Mucosa of stomach (tissue), 1 donor: ENCODE data around the gene MED23.

Experiments
- H3K27me3 ChIP-seq: one replicate; pipeline ENCODE4 v1.7.0; 2013; ENCODE audit warnings: mild to moderate bottlenecking, low read length; ENCODE audit not compliant: control insufficient read depth, insufficient read depth
- H3K36me3 ChIP-seq: one replicate; pipeline ENCODE4 v1.7.0; 2013; ENCODE audit warnings: low read length; ENCODE audit not compliant: control insufficient read depth, insufficient read depth
- H3K4me1 ChIP-seq: one replicate; pipeline ENCODE4 v1.7.0; 2013; ENCODE audit warnings: mild to moderate bottlenecking, low read length; ENCODE audit not compliant: control insufficient read depth, insufficient read depth
- H3K4me3 ChIP-seq: one replicate; pipeline ENCODE4 v1.7.0; 2013; ENCODE audit warnings: low read length
- H3K9ac ChIP-seq: one replicate; pipeline ENCODE4 v1.7.0; 2013; ENCODE audit warnings: mild to moderate bottlenecking, low read length, moderate library complexity
- H3K9me3 ChIP-seq: one replicate; pipeline ENCODE4 v1.7.0; 2013; ENCODE audit warnings: mild to moderate bottlenecking, low read length, moderate library complexity; ENCODE audit not compliant: control insufficient read depth
- donor health status: Pancreatic carcinoma.

MED23 gene

DNA sequence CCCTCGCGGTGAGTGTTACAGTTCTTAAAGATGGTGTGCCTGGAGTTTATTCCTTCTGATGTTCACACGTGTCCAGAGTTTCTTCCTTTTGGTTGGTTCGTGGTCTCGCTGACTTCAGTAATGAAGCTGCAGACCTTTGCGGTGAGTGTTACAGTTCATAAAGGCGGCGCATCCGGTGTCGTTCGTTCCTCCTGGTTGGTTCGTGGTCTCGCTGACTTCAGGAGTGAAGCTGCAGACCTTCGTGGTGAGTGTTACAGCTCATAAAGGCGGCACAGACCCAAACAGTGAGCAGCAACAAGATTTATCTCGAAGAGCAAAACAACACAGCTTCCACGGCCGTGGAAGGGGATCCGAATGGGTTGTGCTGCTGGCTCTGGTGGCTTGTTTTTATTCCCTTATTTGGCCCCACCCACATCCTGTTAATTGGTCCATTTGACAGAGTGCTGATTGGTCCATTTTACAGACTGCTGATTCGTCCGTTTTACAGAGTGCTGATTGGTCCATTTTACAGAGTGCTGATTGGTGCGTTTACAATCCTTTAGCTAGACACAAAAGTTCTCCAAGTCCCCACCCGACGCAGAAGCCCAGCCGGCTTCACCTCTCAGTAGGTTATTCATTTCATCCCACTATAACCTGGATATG, 103.2 kb downstream of the MED23 start:
- Histone ChIP-seq H3K27me3 (no peaks in the 10 kb centered on the region), H3K9ac (no peak overlapping the region), H3K4me3 (no peak overlapping the region), H3K4me1 (no peaks in the 10 kb centered on the region), H3K36me3 (no peaks in the 10 kb centered on the region), H3K9me3 (no peaks in the 10 kb centered on the region)

DNA sequence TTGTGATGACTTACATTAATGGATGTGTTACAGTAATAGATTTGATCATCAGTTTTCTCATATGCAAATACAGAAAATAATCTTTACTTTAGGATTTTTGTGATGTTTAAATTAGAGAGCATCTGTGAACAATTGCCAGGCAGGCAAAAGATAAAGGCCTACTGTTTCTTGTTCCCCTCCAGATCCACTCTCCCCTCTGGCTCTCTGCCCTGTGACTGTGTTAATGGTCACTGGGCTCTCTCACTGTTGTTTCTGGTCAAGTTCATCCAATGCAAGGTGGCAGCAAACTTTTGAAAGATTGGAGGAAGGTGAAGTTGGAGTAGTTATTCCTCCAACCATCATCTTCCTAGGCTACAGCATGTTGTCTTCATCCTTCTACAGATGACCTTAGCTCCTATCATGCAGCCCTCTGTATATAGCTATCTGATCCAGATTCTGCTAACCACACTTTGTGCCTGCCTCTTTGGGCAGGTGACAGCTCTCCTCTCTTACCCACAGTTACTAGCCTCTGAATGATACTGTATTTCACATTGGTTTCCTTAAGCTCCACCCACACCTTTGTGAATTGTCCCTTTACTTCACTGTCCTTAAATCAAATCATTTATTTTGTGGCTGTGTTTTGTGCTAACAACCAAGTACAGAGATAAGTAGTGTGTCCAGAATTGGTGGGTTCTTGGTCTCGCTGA, 103.9 kb downstream of the MED23 start:
- Histone ChIP-seq H3K4me1 (no peaks in the 10 kb centered on the region), H3K4me3 (no peak overlapping the region), H3K27me3 (no peaks in the 10 kb centered on the region), H3K9ac (no peak overlapping the region), H3K9me3 (no peaks in the 10 kb centered on the region), H3K36me3 (no peaks in the 10 kb centered on the region)
